ENCODE measurements around the gene CNTNAP5.

- no peak for TF ChIP-seq CTCF (IDR thresholded peaks at IDR 0.05)
- no peak for TF ChIP-seq POLR2A (IDR thresholded peaks at IDR 0.05)
Observed at GRCh38 chr2:124888431-124888830, 863.3 kb downstream of the CNTNAP5 start.
